ENCODE results near the gene MVD. TPM values are rescaled to one million over a fixed set of nuclear protein-coding genes. Genes with fewer than 3 reads are reported as not detected.

The MVD gene
- total RNA-seq, 1 donor from 2014 or later = 25.3 TPM

GRCh38 chr16:88661468-88661867 lies 1.4 kb downstream of the MVD start:
- intact Hi-C loops (cut with micrococcal nuclease) = no loop called here
- TF ChIP-seq CTCF (IDR thresholded peaks at IDR 0.05; ENCODE audit: borderline replicate concordance) = no peak
- Histone ChIP-seq H3K9me3 (replicated peaks) (no peaks in the 10 kb centered on the region), H3K4me1 (peaks cover 43% of the 10 kb centered on the region), H3K27ac (replicated peaks) (no peak overlapping the region), H3K27me3 (ENCODE audit: low read depth) (no peaks in the 10 kb centered on the region), H3K36me3 (peaks cover 7% of the 10 kb centered on the region), H3K4me3 (no peak overlapping the region)
- no peak for DNase-seq

GRCh38 chr16:88659160-88659559 lies 3.7 kb downstream of the MVD start:
- Histone ChIP-seq H3K9me3 (replicated peaks) (no peaks in the 10 kb centered on the region), H3K36me3 (peaks cover 30% of the 10 kb centered on the region), H3K27ac (replicated peaks) (no peak overlapping the region), H3K27me3 (ENCODE audit: low read depth) (no peaks in the 10 kb centered on the region), H3K4me1 (peaks cover 26% of the 10 kb centered on the region), H3K4me3 (no peak overlapping the region)
- DNase-seq = no peak
- intact Hi-C loops (cut with micrococcal nuclease) = no loop called here
- TF ChIP-seq CTCF (IDR thresholded peaks at IDR 0.05; ENCODE audit: borderline replicate concordance) = no peak

GRCh38 chr16:88658714-88659113 lies 4.2 kb downstream of the MVD start:
- H3K27me3 ChIP-seq (ENCODE audit: low read depth) = no peaks in the 10 kb centered on the region
- TF ChIP-seq CTCF (IDR thresholded peaks at IDR 0.05; ENCODE audit: borderline replicate concordance) = no peak
- peaks cover 22% of the 10 kb centered on the region for H3K4me1 ChIP-seq
- no peak for DNase-seq
- no peaks in the 10 kb centered on the region for H3K9me3 ChIP-seq (replicated peaks)
- no peak overlapping the region for H3K27ac ChIP-seq (replicated peaks)
- H3K36me3 ChIP-seq = peaks cover 34% of the 10 kb centered on the region
- intact Hi-C loops (cut with micrococcal nuclease) = no loop called here
- no peak overlapping the region for H3K4me3 ChIP-seq

GRCh38 chr16:88657371-88657770 lies 5.5 kb downstream of the MVD start:
- intact Hi-C loops (cut with micrococcal nuclease) = no loop called here
- H3K4me3 ChIP-seq = no peak overlapping the region
- no peak for TF ChIP-seq CTCF (IDR thresholded peaks at IDR 0.05; ENCODE audit: borderline replicate concordance)
- H3K36me3 ChIP-seq = peaks cover 36% of the 10 kb centered on the region
- H3K27ac ChIP-seq (replicated peaks) = no peak overlapping the region
- DNase-seq = no peak
- H3K9me3 ChIP-seq (replicated peaks) = no peaks in the 10 kb centered on the region
- no peaks in the 10 kb centered on the region for H3K27me3 ChIP-seq (ENCODE audit: low read depth)
- H3K4me1 ChIP-seq = peaks cover 11% of the 10 kb centered on the region

GRCh38 chr16:88656291-88656980 lies 6.5 kb downstream of the MVD start:
- Histone ChIP-seq H3K4me1 (peaks cover 7% of the 10 kb centered on the region), H3K27me3 (ENCODE audit: low read depth) (no peaks in the 10 kb centered on the region), H3K27ac (replicated peaks) (no peak overlapping the region), H3K9me3 (replicated peaks) (no peaks in the 10 kb centered on the region), H3K4me3 (no peak overlapping the region), H3K36me3 (peaks cover 36% of the 10 kb centered on the region)
- intact Hi-C loops (cut with micrococcal nuclease) = no loop called here
- TF ChIP-seq CTCF (IDR thresholded peaks at IDR 0.05; ENCODE audit: borderline replicate concordance) = no peak
- DNase-seq = no peak
